ENCODE results near the gene BAG1. TPM values are rescaled to one million over a fixed set of nuclear protein-coding genes. Genes with fewer than 3 reads are reported as not detected.

The BAG1 gene
- total RNA-seq, 3 donors from 2014 or later (not counting 1 experiment from before 2014, with no cell fraction given): 83.4 to 102 (median 93.4) TPM

DNA sequence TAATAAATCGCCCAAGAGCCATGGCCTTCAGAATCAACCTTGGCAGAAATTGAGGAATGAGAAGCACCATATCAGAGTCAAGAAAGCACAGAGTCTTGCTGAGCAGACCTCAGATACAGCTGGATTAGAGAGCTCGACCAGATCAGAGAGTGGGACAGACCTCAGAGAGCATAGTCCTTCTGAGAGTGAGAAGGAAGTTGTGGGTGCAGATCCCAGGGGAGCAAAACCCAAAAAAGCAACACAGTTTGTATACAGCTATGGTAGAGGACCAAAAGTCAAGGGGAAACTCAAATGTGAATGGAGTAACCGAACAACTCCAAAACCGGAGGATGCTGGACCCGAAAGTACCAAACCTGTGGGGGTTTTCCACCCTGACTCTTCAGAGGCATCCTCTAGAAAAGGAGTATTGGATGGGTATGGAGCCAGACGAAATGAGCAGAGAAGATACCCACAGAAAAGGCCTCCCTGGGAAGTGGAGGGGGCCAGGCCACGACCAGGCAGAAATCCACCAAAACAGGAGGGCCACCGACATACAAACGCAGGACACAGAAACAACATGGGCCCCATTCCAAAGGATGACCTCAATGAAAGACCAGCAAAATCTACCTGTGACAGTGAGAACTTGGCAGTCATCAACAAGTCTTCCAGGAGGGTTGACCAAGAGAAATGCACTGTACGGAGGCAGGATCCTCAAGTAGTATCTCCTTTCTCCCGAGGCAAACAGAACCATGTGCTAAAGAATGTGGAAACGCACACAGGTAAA lies 30.3 kb upstream of the BAG1 start:
- Histone ChIP-seq H3K27me3 (ENCODE audit: control insufficient read depth, insufficient read depth, low read length) (no peaks in the 10 kb centered on the region), H3K36me3 (ENCODE audit: control insufficient read depth, insufficient read depth, low read length) (peaks cover 58% of the 10 kb centered on the region), H3K27ac (ENCODE audit: low read length) (peak overlapping the region; percentile 27), H3K9me3 (ENCODE audit: control insufficient read depth, insufficient read depth, low read length) (no peaks in the 10 kb centered on the region), H3K4me1 (ENCODE audit: control insufficient read depth, insufficient read depth, low read length) (peaks cover 42% of the 10 kb centered on the region), H3K4me3 (ENCODE audit: low read length) (no peak overlapping the region)
- no peaks in the 10 kb centered on the region for H3K9me3 Mint-ChIP-seq
- intact Hi-C loops (cut with micrococcal nuclease): loop anchor here (10.0 kb wide), 1 partner anchor 740 kb away; the partner anchor contains the start of genes SMIM27 and TOPORS
- peaks cover 73 to 78% of the 10 kb centered on the region in 2 donors for H3K4me1 Mint-ChIP-seq
- H3K27ac Mint-ChIP-seq: peak overlapping the region; percentile 36 to 100
- H3K36me3 Mint-ChIP-seq: peaks cover 29% of the 10 kb centered on the region
- DNase-seq (no peak), ATAC-seq (no peak)
- TF ChIP-seq, protein P1, sequence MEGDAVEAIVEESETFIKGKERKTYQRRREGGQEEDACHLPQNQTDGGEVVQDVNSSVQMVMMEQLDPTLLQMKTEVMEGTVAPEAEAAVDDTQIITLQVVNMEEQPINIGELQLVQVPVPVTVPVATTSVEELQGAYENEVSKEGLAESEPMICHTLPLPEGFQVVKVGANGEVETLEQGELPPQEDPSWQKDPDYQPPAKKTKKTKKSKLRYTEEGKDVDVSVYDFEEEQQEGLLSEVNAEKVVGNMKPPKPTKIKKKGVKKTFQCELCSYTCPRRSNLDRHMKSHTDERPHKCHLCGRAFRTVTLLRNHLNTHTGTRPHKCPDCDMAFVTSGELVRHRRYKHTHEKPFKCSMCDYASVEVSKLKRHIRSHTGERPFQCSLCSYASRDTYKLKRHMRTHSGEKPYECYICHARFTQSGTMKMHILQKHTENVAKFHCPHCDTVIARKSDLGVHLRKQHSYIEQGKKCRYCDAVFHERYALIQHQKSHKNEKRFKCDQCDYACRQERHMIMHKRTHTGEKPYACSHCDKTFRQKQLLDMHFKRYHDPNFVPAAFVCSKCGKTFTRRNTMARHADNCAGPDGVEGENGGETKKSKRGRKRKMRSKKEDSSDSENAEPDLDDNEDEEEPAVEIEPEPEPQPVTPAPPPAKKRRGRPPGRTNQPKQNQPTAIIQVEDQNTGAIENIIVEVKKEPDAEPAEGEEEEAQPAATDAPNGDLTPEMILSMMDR (IDR thresholded peaks at IDR 0.05): no peak
- H3K27me3 Mint-ChIP-seq (ENCODE audit: low read depth in 2 of 2): peaks cover 0 to 3% of the 10 kb centered on the region in 2 donors
- no peak overlapping the region for H3K4me3 Mint-ChIP-seq
- WGBS (ENCODE audit: insufficient coverage): 82% methylated on average over 11 of the region's 12 CpGs

DNA sequence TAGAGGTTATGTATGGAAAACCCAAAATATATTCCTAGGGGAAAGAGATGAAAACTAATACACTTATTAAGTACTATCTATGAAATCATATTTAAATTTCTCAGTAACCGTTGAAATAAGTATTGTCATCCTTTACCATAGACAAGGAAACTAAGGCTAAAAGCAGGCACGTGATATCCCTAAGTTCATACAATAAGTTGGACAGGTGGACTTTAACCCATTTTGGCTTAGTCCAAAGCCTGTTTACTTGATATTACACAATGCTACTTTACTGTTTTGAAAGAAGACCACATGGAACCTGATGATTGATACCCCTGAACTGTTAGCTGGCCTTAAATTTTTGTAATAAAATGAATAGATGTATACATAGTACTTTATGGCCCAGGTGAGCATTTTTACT lies 29.3 kb upstream of the BAG1 start:
- H3K36me3 Mint-ChIP-seq: peaks cover 29% of the 10 kb centered on the region
- TF ChIP-seq, protein P1 (IDR thresholded peaks at IDR 0.05): no peak
- H3K9me3 ChIP-seq (ENCODE audit: control insufficient read depth, insufficient read depth, low read length): no peaks in the 10 kb centered on the region
- no peaks in the 10 kb centered on the region for H3K9me3 Mint-ChIP-seq
- H3K27ac Mint-ChIP-seq: peak overlapping the region; percentile 100
- no peaks in the 10 kb centered on the region for H3K27me3 ChIP-seq (ENCODE audit: control insufficient read depth, insufficient read depth, low read length)
- peaks cover 48% of the 10 kb centered on the region for H3K36me3 ChIP-seq (ENCODE audit: control insufficient read depth, insufficient read depth, low read length)
- H3K4me1 Mint-ChIP-seq: peaks cover 66 to 70% of the 10 kb centered on the region in 2 donors
- H3K4me3 ChIP-seq (ENCODE audit: low read length): no peak overlapping the region
- H3K4me3 Mint-ChIP-seq: no peak overlapping the region
- 95% methylated on average over 2 of the region's 2 CpGs for WGBS (ENCODE audit: insufficient coverage)
- intact Hi-C loops (cut with micrococcal nuclease): loop anchor here (10.0 kb wide), 1 partner anchor 739 kb away; the partner anchor contains the start of genes SMIM27 and TOPORS
- ATAC-seq: no peak
- no peak overlapping the region for H3K27ac ChIP-seq (ENCODE audit: low read length)
- peaks cover 0 to 3% of the 10 kb centered on the region in 2 donors for H3K27me3 Mint-ChIP-seq (ENCODE audit: low read depth in 2 of 2)
- DNase-seq: no peak
- peaks cover 49% of the 10 kb centered on the region for H3K4me1 ChIP-seq (ENCODE audit: control insufficient read depth, insufficient read depth, low read length)

DNA sequence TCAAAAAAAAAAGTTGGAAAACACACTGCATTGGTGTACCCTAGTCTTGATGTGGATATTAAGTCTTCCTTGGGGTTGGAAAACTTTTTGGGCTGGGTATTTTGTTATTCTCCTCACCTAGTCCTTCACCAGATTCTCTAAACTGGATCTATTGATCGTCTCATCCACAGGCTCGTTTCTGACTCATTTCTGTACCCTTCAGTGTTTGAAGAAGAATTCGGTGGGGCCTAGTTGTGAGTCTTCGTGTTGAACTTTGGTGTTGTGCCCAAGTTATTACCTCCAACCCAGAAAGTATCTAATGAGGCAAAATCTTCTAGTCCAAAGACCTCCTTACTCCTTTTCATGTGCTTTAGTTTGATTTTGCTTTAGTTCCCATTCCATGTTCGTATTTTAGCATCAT lies 27.4 kb upstream of the BAG1 start:
- H3K4me1 Mint-ChIP-seq: peaks cover 49 to 51% of the 10 kb centered on the region in 2 donors
- TF ChIP-seq, protein P1 (IDR thresholded peaks at IDR 0.05): no peak
- 82% methylated on average over 3 of the region's 5 CpGs for WGBS (ENCODE audit: insufficient coverage)
- H3K27ac ChIP-seq (ENCODE audit: low read length): peak overlapping the region; percentile 2
- no peaks in the 10 kb centered on the region for H3K9me3 Mint-ChIP-seq
- H3K4me3 Mint-ChIP-seq: peak overlapping the region; percentile 71
- peaks cover 11% of the 10 kb centered on the region for H3K36me3 Mint-ChIP-seq
- no peak overlapping the region for H3K4me3 ChIP-seq (ENCODE audit: low read length)
- peaks cover 0 to 3% of the 10 kb centered on the region in 2 donors for H3K27me3 Mint-ChIP-seq (ENCODE audit: low read depth in 2 of 2)
- DNase-seq: no peak
- ATAC-seq: no peak
- peaks cover 35% of the 10 kb centered on the region for H3K36me3 ChIP-seq (ENCODE audit: control insufficient read depth, insufficient read depth, low read length)
- intact Hi-C loops (cut with micrococcal nuclease): loop anchor here (10.0 kb wide), 1 partner anchor 737 kb away; the partner anchor contains the start of genes SMIM27 and TOPORS
- peak overlapping the region; percentile 100 for H3K27ac Mint-ChIP-seq
- H3K9me3 ChIP-seq (ENCODE audit: control insufficient read depth, insufficient read depth, low read length): no peaks in the 10 kb centered on the region
- peaks cover 44% of the 10 kb centered on the region for H3K4me1 ChIP-seq (ENCODE audit: control insufficient read depth, insufficient read depth, low read length)
- no peaks in the 10 kb centered on the region for H3K27me3 ChIP-seq (ENCODE audit: control insufficient read depth, insufficient read depth, low read length)
